HCT116 (cell line): ENCODE results near the gene C15orf39. TPM values are rescaled to one million over a fixed set of nuclear protein-coding genes. Genes with fewer than 3 reads are reported as not detected.

Experiments used
- ATAC-seq: fragments of 200-7000 bp; cut with Tn5 transposase; 2 replicates; pipeline ENCODE4 v1.9.1; 2020; ENCODE audit warnings: mild to moderate bottlenecking, moderate library complexity
- BruUV-seq: library from RNA; stranded (reverse); fragments of 400-500 nt; replicated peaks from 2 replicates; lab custom pipeline; 2021; lab: Mats Ljungman, UMichigan
- CTCF ChIA-PET: fragments of 300-600 bp; sonication (Branson Sonifier 250); formaldehyde crosslinking; loops from one replicate; lab custom pipeline; 2021; ENCODE audit warnings: antibody characterized with exemption; lab: Charles Lee
- POLR2A ChIA-PET: fragments of 300-600, 350-600 bp; sonication (Branson Sonifier 250); formaldehyde crosslinking; loops from one replicate; lab custom pipeline; 2021; ENCODE audit warnings: antibody characterized with exemption; lab: Charles Lee
- RAD21 ChIA-PET, 2 experiments: fragments of 300-600 bp; sonication (Branson Sonifier 250); formaldehyde crosslinking; loops; one replicate each; lab custom pipeline; 2023; ENCODE audit warnings: low total read pairs in 2 of 2; ENCODE audit not compliant: uncharacterized antibody in 2 of 2, unreplicated experiment in 2 of 2, low non-redundant PET in 1 of 2; lab: Charles Lee
- DNase-seq: peaks from one replicate; pipeline ENCODE4 v3.0.0-alpha.2; 2010; ENCODE audit warnings: low read depth, low spot score
- H2AFZ ChIP-seq: fragments of 200-600 bp; shearing (Covaris generic), sonication (generic); 2 replicates; pipeline ENCODE4 v1.6.1; 2017; ENCODE audit warnings: low read depth, mixed run types, mixed read lengths, antibody characterized with exemption, low read length; ENCODE audit not compliant: poor library complexity, severe bottlenecking
- H3K27ac ChIP-seq: 2 replicates; pipeline ENCODE4 v1.5.1; 2012; ENCODE audit warnings: low read depth, low read length
- H3K27me3 ChIP-seq: fragments of 200-600 bp; sonication (generic); 2 replicates; pipeline ENCODE4 v1.6.1; 2016; ENCODE audit warnings: mixed run types, low read length, mixed read lengths; ENCODE audit not compliant: insufficient read depth
- H3K36me3 ChIP-seq, 2 experiments: fragments of 200-500 bp in 1 of 2; fragments of 200-600 bp in 1 of 2; sonication (Bioruptor generic) in 1 of 2; sonication (generic) in 1 of 2; 2 replicates each; pipeline versions ENCODE4 v1.5.1 to v1.6.1; 2014 to 2016; ENCODE audit warnings: low read length in 2 of 2, inconsistent platforms in 1 of 2, mixed read lengths in 1 of 2, mixed run types in 1 of 2; ENCODE audit not compliant: insufficient read depth in 2 of 2, control insufficient read depth in 1 of 2
- H3K4me1 ChIP-seq, 2 experiments: fragments of 200-600 bp in 1 of 2; sonication (generic) in 1 of 2; 2 replicates each; pipeline versions ENCODE4 v1.5.1 to v1.6.1; 2012 to 2017; ENCODE audit warnings: low read length in 2 of 2, inconsistent platforms in 1 of 2, mild to moderate bottlenecking in 1 of 2, mixed read lengths in 1 of 2, mixed run types in 1 of 2, moderate library complexity in 1 of 2; ENCODE audit not compliant: insufficient read depth in 2 of 2, control insufficient read depth in 1 of 2
- H3K4me2 ChIP-seq: fragments of 200-600 bp; sonication (generic); 2 replicates; pipeline ENCODE4 v1.6.1; 2017; ENCODE audit warnings: mixed run types, low read length, mixed read lengths
- H3K4me3 ChIP-seq, 2 experiments: fragments of 200-600 bp in 1 of 2; sonication (generic) in 1 of 2; replicated peaks in 1 of 2; 2 replicates each; pipeline ENCODE4 v1.5.1; 2011 to 2016; ENCODE audit warnings: low read length in 2 of 2, control low read depth in 1 of 2, low read depth in 1 of 2, mild to moderate bottlenecking in 1 of 2, mixed read lengths in 1 of 2, mixed run types in 1 of 2
- H3K79me2 ChIP-seq: fragments of 200-600 bp; sonication (generic); 2 replicates; pipeline ENCODE4 v1.6.1; 2017; ENCODE audit warnings: mild to moderate bottlenecking, mixed run types, low read length, moderate library complexity, mixed read lengths; ENCODE audit not compliant: insufficient read depth
- H3K9ac ChIP-seq: fragments of 200-600 bp; sonication (generic); 2 replicates; pipeline ENCODE4 v1.6.1; 2016; ENCODE audit warnings: low read length, mixed read lengths
- H3K9me2 ChIP-seq: fragments of 200-600 bp; sonication (generic), shearing (Covaris generic); 2 replicates; pipeline ENCODE4 v1.6.1; 2017; ENCODE audit warnings: mixed run types, mild to moderate bottlenecking, moderate library complexity; ENCODE audit not compliant: insufficient read depth
- H3K9me3 ChIP-seq, 2 experiments: fragments of 200-500 bp in 1 of 2; fragments of 200-600 bp in 1 of 2; sonication (Bioruptor generic) in 1 of 2; sonication (generic) in 1 of 2; 2 replicates each; pipeline ENCODE4 v1.6.1; 2014 to 2017; ENCODE audit warnings: low read length in 2 of 2, mixed read lengths in 2 of 2, inconsistent platforms in 1 of 2, low read depth in 1 of 2, mild to moderate bottlenecking in 1 of 2, mixed run types in 1 of 2, moderate library complexity in 1 of 2; ENCODE audit not compliant: control insufficient read depth in 1 of 2, insufficient read depth in 1 of 2
- H4K20me1 ChIP-seq: fragments of 200-600 bp; sonication (generic), shearing (Covaris generic); 2 replicates; pipeline ENCODE4 v1.6.1; 2017; ENCODE audit warnings: mixed run types, mild to moderate bottlenecking, moderate library complexity; ENCODE audit not compliant: insufficient read depth
- ATF3 ChIP-seq: IDR thresholded peaks from 2 replicates; pipeline ENCODE4 v1.6.1; 2012
- EGR1 ChIP-seq: IDR thresholded peaks from 2 replicates; pipeline ENCODE4 v1.6.1; 2012; ENCODE audit warnings: low read depth
- ELF1 ChIP-seq: IDR thresholded peaks from 2 replicates; pipeline ENCODE4 v1.6.1; 2012; ENCODE audit warnings: low read depth, borderline replicate concordance
- EZH2phosphoT487 ChIP-seq: fragments of 200-600 bp; IDR thresholded peaks from 2 replicates; pipeline ENCODE4 v1.6.1; 2018; ENCODE audit warnings: antibody characterized with exemption, borderline replicate concordance
- FOSL1 ChIP-seq: IDR thresholded peaks from 2 replicates; pipeline ENCODE4 v1.6.1; 2012; ENCODE audit warnings: low read depth
- JUND ChIP-seq: IDR thresholded peaks from 2 replicates; pipeline ENCODE4 v1.6.1; 2012
- MAX ChIP-seq: IDR thresholded peaks from 2 replicates; pipeline ENCODE4 v1.6.1; 2012
- POLR2A ChIP-seq: IDR thresholded peaks from 2 replicates; pipeline ENCODE4 v1.7.0; 2011; ENCODE audit warnings: borderline replicate concordance; ENCODE audit not compliant: insufficient read depth, insufficient read length; ENCODE audit errors: extremely low read depth
- POLR2AphosphoS5 ChIP-seq: IDR thresholded peaks from 2 replicates; pipeline ENCODE4 v1.6.1; 2011; ENCODE audit warnings: mild to moderate bottlenecking, low read depth, low read length, moderate library complexity
- RAD21 ChIP-seq: IDR thresholded peaks from 2 replicates; pipeline ENCODE4 v1.6.1; 2012; ENCODE audit warnings: low read depth, mild to moderate bottlenecking
- SIN3A ChIP-seq: IDR thresholded peaks from 2 replicates; pipeline ENCODE4 v1.6.1; 2012; ENCODE audit warnings: low read depth
- SRF ChIP-seq: IDR thresholded peaks from 2 replicates; pipeline ENCODE4 v1.6.1; 2012; ENCODE audit warnings: low read depth
- TCF7L2 ChIP-seq: IDR thresholded peaks from 2 replicates; pipeline ENCODE4 v1.7.0; 2011; ENCODE audit warnings: borderline replicate concordance, inconsistent platforms; ENCODE audit not compliant: insufficient read depth, insufficient read length; ENCODE audit errors: extremely low read depth
- YY1 ChIP-seq: IDR thresholded peaks from 2 replicates; pipeline ENCODE4 v1.6.1; 2011; ENCODE audit warnings: low read length, low read depth, moderate library complexity, mild to moderate bottlenecking; ENCODE audit not compliant: insufficient replicate concordance; ENCODE audit errors: extremely low read depth
- ZBTB33 ChIP-seq: IDR thresholded peaks from 2 replicates; pipeline ENCODE4 v1.6.1; 2011; ENCODE audit warnings: mild to moderate bottlenecking, low read length, moderate library complexity; ENCODE audit not compliant: insufficient replicate concordance; ENCODE audit errors: extremely low read depth
- ZFX ChIP-seq: fragments of 450-650 bp; IDR thresholded peaks from 2 replicates; pipeline ENCODE4 v1.6.1; 2017
- intact Hi-C: fragments of 100-400 bp; cut with micrococcal nuclease; formaldehyde crosslinking; loops from 2 replicates; pipeline ENCODE4 v1.10.0; 2022
- total RNA-seq: library from RNA; stranded (reverse); gene quantifications from one replicate; pipeline ENCODE4 v1.2.1, GENCODE V29; 2021; ENCODE audit not compliant: unreplicated experiment
- TF ChIP-seq, protein P1 (sequence below), 3 experiments: fragments of 200-600 bp in 1 of 3; sonication (generic) in 1 of 3; IDR thresholded peaks in 2 of 3; conservative IDR thresholded peaks in 1 of 3; 2 replicates each; pipeline ENCODE4 v1.5.1; 2012 to 2017; ENCODE audit warnings: low read depth in 2 of 3, low read length in 2 of 3, antibody characterized with exemption in 1 of 3, borderline replicate concordance in 1 of 3, control low read depth in 1 of 3, mild to moderate bottlenecking in 1 of 3, mixed read lengths in 1 of 3, mixed run types in 1 of 3, moderate library complexity in 1 of 3; ENCODE audit not compliant: insufficient read depth in 1 of 3

The C15orf39 gene
- total RNA-seq, 1 experiment from 2014 or later: 29.3 TPM

DNA sequence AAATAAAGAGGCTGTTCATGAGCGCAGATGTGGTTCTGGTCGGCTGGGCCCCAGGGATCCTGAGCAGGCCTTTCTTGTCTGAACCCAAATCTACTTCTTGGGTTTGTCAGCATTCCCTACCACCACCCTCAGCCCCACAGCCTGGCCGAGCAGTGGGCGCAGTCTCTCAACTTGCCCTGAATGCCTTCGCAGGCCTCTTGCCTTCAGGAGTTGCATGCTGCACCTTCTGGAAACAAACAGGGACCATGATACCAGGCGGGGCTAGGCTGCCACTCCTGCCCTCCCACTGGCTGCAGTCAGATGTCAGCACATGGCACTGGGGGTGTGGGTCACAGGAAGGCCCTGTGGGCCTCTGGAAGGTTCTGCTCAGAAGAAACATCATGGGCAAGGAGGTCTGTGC lies 13.2 kb upstream of the C15orf39 start:
- no peaks in the 10 kb centered on the region for H3K36me3 ChIP-seq
- DNase-seq: no peak
- no peak overlapping the region for H3K4me3 ChIP-seq
- ChIA-PET RAD21 (no interaction called here), POLR2A (no interaction called here), CTCF (no interaction called here)
- no peak overlapping the region for H3K9ac ChIP-seq
- H3K4me2 ChIP-seq: no peak overlapping the region
- H3K9me3 ChIP-seq: peaks cover 3 to 6% of the 10 kb centered on the region in 2 experiments; a peak in 2 of 4 replicates
- H3K4me1 ChIP-seq: no peaks in the 10 kb centered on the region
- no peaks in the 10 kb centered on the region for H3K27me3 ChIP-seq
- H3K79me2 ChIP-seq: no peaks in the 10 kb centered on the region
- no peak overlapping the region for H2AFZ ChIP-seq
- no peaks in the 10 kb centered on the region for H3K9me2 ChIP-seq
- no peaks in the 10 kb centered on the region for H4K20me1 ChIP-seq
- no peak overlapping the region for H3K27ac ChIP-seq
- no peak for TF ChIP-seq MAX
- no peak for TF ChIP-seq YY1
- TF ChIP-seq ELF1: no peak
- no peak for TF ChIP-seq SRF
- TF ChIP-seq FOSL1: no peak
- TF ChIP-seq EGR1: no peak
- TF ChIP-seq ZFX: no peak
- TF ChIP-seq, protein P1, sequence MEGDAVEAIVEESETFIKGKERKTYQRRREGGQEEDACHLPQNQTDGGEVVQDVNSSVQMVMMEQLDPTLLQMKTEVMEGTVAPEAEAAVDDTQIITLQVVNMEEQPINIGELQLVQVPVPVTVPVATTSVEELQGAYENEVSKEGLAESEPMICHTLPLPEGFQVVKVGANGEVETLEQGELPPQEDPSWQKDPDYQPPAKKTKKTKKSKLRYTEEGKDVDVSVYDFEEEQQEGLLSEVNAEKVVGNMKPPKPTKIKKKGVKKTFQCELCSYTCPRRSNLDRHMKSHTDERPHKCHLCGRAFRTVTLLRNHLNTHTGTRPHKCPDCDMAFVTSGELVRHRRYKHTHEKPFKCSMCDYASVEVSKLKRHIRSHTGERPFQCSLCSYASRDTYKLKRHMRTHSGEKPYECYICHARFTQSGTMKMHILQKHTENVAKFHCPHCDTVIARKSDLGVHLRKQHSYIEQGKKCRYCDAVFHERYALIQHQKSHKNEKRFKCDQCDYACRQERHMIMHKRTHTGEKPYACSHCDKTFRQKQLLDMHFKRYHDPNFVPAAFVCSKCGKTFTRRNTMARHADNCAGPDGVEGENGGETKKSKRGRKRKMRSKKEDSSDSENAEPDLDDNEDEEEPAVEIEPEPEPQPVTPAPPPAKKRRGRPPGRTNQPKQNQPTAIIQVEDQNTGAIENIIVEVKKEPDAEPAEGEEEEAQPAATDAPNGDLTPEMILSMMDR (IDR thresholded peaks at IDR 0.05 in 2 of 3, conservative IDR thresholded peaks at IDR 0.05 in 1 of 3; ENCODE audit: borderline replicate concordance in 1 of 3, insufficient read depth in 1 of 3, low read depth in 2 of 3, low read length in 2 of 3): no peak
- no peak for TF ChIP-seq JUND
- TF ChIP-seq EZH2phosphoT487: no peak
- no peak for TF ChIP-seq POLR2A
- no peak for TF ChIP-seq ZBTB33
- TF ChIP-seq SIN3A: no peak
- TF ChIP-seq TCF7L2: no peak
- no peak for TF ChIP-seq POLR2AphosphoS5
- no peak for TF ChIP-seq RAD21
- TF ChIP-seq ATF3: no peak
- intact Hi-C loops: no loop called here
- no peak for ATAC-seq
- BruUV-seq: no TSS peak
